Measurements from ENCODE around the gene MT3.
A peak's percentile ranks its signal among the peaks of the same experiment; 100 is the strongest.
"Not testable (repeated sequence)": the region's sequence is repeated elsewhere in the genome, so short reads cannot be mapped to it uniquely, and the experiment has no call there.

MT3 gene

GRCh38 chr16:56610609-56611111, 21.3 kb downstream of the MT3 start:
- DNase-seq, result no peak

- DNase-seq, result no peak
Measured at GRCh38 chr16:56611281-56611833, 22.0 kb downstream of the MT3 start.

- DNase-seq, result no peak
Measured at GRCh38 chr16:56613706-56614105, 24.4 kb downstream of the MT3 start.

GRCh38 chr16:56614549-56614991, 25.2 kb downstream of the MT3 start:
- no peak for DNase-seq

- no peak for DNase-seq
Measured at GRCh38 chr16:56615353-56615752, 26.0 kb downstream of the MT3 start.

GRCh38 chr16:56616608-56617211, 27.4 kb downstream of the MT3 start:
- DNase-seq, result no peak

- DNase-seq, result peak; percentile 73
Measured at GRCh38 chr16:56617212-56618085, 28.1 kb downstream of the MT3 start.

- no peak for DNase-seq
Measured at GRCh38 chr16:56618138-56618537, 28.8 kb downstream of the MT3 start.

GRCh38 chr16:56620339-56620897, 31.1 kb downstream of the MT3 start:
- no peak for DNase-seq

- not testable (repeated sequence) for DNase-seq
Measured at GRCh38 chr16:56621665-56622445, 32.5 kb downstream of the MT3 start.

GRCh38 chr16:56623184-56623583, 33.9 kb downstream of the MT3 start:
- DNase-seq, result not testable (repeated sequence)

GRCh38 chr16:56623637-56624036, 34.3 kb downstream of the MT3 start:
- DNase-seq, result no peak

GRCh38 chr16:56625140-56625942, 36.0 kb downstream of the MT3 start, which contains the start of gene MT1E:
MT1E (plus strand) TSS chr16:56625781; CDS start chr16:56625852, 71 bp downstream.
- peak; percentile 84 for DNase-seq

- DNase-seq, result no peak
Measured at GRCh38 chr16:56625943-56626654, 36.8 kb downstream of the MT3 start.

GRCh38 chr16:56626685-56627084, 37.4 kb downstream of the MT3 start:
- DNase-seq, result no peak

GRCh38 chr16:56628486-56629350, 39.4 kb downstream of the MT3 start:
- DNase-seq, result no peak

GRCh38 chr16:56629531-56629930, 40.2 kb downstream of the MT3 start:
- no peak for DNase-seq

- no peak for DNase-seq
Measured at GRCh38 chr16:56630134-56630533, 40.8 kb downstream of the MT3 start.

GRCh38 chr16:56631197-56631596, 41.9 kb downstream of the MT3 start:
- no peak for DNase-seq

- no peak for DNase-seq
Measured at GRCh38 chr16:56631832-56632155, 42.5 kb downstream of the MT3 start.
